Astrocyte (in vitro differentiated cells and primary cell): ENCODE results near the gene VPS26C.

Experiments
- EZH2 ChIP-seq: IDR thresholded peaks from 2 replicates; pipeline ENCODE4 v1.6.1; 2012; ENCODE audit warnings: mild to moderate bottlenecking, low read length, inconsistent platforms; ENCODE audit not compliant: insufficient read depth
- TF ChIP-seq, protein P1 (sequence below): IDR thresholded peaks from 2 replicates; pipeline ENCODE4 v1.5.1; 2011; ENCODE audit warnings: low read depth, mild to moderate bottlenecking, inconsistent platforms, low read length, moderate library complexity; ENCODE audit not compliant: insufficient read depth

DNA sequence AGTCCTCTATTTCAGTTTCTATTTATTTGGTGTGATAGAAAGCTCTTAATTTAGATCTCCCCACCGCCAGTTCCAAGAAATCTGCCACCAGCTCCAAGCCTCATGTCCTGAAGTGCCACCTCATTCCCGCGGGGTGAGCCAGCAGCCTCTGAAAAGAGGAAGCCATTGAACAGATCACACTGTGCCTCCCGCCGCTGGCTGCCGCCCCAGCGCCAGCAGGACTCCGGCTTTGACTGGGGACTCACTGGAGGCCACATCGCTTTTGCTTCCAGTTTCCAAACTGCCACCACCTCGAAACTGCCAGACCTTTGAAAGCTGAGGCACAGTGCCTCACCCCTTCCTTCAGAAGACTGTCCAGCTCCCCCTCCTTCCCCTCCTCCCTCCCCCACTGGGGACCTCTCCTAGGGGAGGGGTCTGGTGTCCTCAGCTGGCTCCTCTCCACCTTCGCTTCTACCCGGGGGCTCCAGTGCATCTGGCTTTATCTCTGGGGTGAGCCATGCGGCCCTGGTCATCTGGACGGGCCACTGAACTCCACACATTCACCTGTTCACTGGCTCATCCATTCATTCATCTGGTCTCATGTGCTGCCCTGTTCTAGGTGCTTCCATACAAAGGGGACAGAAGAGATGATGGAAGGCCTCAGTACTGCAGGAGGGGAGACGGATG is 58.9 kb downstream of the VPS26C start:
- TF ChIP-seq, protein P1, sequence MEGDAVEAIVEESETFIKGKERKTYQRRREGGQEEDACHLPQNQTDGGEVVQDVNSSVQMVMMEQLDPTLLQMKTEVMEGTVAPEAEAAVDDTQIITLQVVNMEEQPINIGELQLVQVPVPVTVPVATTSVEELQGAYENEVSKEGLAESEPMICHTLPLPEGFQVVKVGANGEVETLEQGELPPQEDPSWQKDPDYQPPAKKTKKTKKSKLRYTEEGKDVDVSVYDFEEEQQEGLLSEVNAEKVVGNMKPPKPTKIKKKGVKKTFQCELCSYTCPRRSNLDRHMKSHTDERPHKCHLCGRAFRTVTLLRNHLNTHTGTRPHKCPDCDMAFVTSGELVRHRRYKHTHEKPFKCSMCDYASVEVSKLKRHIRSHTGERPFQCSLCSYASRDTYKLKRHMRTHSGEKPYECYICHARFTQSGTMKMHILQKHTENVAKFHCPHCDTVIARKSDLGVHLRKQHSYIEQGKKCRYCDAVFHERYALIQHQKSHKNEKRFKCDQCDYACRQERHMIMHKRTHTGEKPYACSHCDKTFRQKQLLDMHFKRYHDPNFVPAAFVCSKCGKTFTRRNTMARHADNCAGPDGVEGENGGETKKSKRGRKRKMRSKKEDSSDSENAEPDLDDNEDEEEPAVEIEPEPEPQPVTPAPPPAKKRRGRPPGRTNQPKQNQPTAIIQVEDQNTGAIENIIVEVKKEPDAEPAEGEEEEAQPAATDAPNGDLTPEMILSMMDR: no peak
- TF ChIP-seq EZH2: no peak
